ENCODE data around the gene TCF7L2. TPM values are rescaled to one million over a fixed set of nuclear protein-coding genes. Genes with fewer than 3 reads are reported as not detected.
A peak's percentile ranks its signal among the peaks of the same experiment; 100 is the strongest.

TCF7L2 gene
- total and polyA plus RNA-seq, 9 of the 15 experiments (the other 6 are each of a cell fraction or from before 2014, with no cell fraction given) = 0.32 to 2.8 (median 0.92) TPM

DNA sequence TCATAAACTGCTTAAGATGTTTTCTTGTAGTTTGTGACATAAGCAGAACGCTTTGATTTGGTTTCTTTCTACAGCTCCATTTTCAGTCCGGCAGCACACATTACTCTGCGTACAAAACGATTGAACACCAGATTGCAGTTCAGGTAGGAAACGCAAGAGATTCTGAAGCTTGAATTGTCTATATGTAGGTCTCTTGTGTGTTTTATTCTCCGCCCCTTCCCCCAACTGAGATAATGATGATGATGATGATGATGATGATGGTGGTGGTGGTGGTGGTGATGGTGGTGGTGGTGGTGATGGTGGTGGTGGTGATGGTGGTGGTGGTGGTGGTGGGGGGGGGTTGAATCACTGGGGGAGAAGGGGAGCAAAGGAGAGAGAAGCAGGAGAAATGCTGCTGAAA is 14.4 kb downstream of the TCF7L2 start:
- no peaks in the 10 kb centered on the region for H3K36me3 ChIP-seq (ENCODE audit: control insufficient read depth, insufficient read depth, low read length)
- intact Hi-C loops (cut with micrococcal nuclease) = no loop called here
- peaks cover 0 to 6% of the 10 kb centered on the region in 2 experiments; a peak in 3 of 5 replicates for H3K4me1 ChIP-seq (replicated peaks in 1 of 2; ENCODE audit: control insufficient read depth in 2 of 2, insufficient read depth in 2 of 2, low read length in 2 of 2)
- H3K4me2 ChIP-seq (ENCODE audit: insufficient read depth, low read length) = no peak overlapping the region
- POLR2A ChIA-PET = no interaction called here
- CTCF ChIA-PET (ENCODE audit: low intra/inter-chr PET ratio) = no interaction called here
- FAIRE-seq = peak; percentile 35
- H3K9me3 ChIP-seq (replicated peaks; ENCODE audit: control insufficient read depth, insufficient read depth, low read depth, low read length) = no peaks in the 10 kb centered on the region
- no peaks in the 10 kb centered on the region for H3K27me3 ChIP-seq (ENCODE audit: control insufficient read depth in 2 of 2, insufficient read depth in 2 of 2, low read length in 2 of 2)
- H3K4me3 ChIP-seq = no peak overlapping the region
- H3K27ac ChIP-seq (ENCODE audit: extremely low read depth, low read depth, low read length) = no peak overlapping the region
- 28% methylated on average over 6 of the region's 6 CpGs for WGBS (ENCODE audit: insufficient coverage, low coverage, missing lambda C conversion rate)
- H3K9me1 ChIP-seq (ENCODE audit: control insufficient read depth, insufficient read depth, low read length) = no peaks in the 10 kb centered on the region
- no peak overlapping the region for H3K9ac ChIP-seq (ENCODE audit: insufficient read depth in 1 of 2, low read depth in 2 of 2, low read length in 2 of 2)
- H2AFZ ChIP-seq (ENCODE audit: low read depth, low read length) = no peak overlapping the region
- no TSS peak for BruUV-seq (replicated peaks)
- no peaks in the 10 kb centered on the region for H4K20me1 ChIP-seq (replicated peaks; ENCODE audit: control insufficient read depth, insufficient read depth, low read length)
- no peak for DNase-seq (ENCODE audit: extremely low read depth in 1 of 4, low spot score in 3 of 4)
- ATAC-seq = no peak
- in situ Hi-C loops (cut with MboI) = no loop called here
- H3K79me2 ChIP-seq (ENCODE audit: control insufficient read depth, insufficient read depth, low read length) = no peaks in the 10 kb centered on the region
- no peak for TF ChIP-seq RBM25 (IDR thresholded peaks at IDR 0.05; ENCODE audit: low read depth, low read length, severe bottlenecking)
- no peak for TF ChIP-seq ZNF23 (CRISPR knock-in tag; IDR thresholded peaks at IDR 0.05)
- TF ChIP-seq ERF (CRISPR knock-in tag; IDR thresholded peaks at IDR 0.05) = no peak
- TF ChIP-seq ZNF57 (CRISPR knock-in tag; IDR thresholded peaks at IDR 0.05) = no peak
- no peak for TF ChIP-seq CHD7 (IDR thresholded peaks at IDR 0.05; ENCODE audit: low read depth, low read length)
- TF ChIP-seq ZNF253 (CRISPR knock-in tag; conservative IDR thresholded peaks at IDR 0.05) = no peak
- no peak for TF ChIP-seq ZNF436 (CRISPR knock-in tag; IDR thresholded peaks at IDR 0.05)
- no peak for TF ChIP-seq ZNF764 (CRISPR knock-in tag; IDR thresholded peaks at IDR 0.05; ENCODE audit: low read depth)
- TF ChIP-seq FOSL1 (tag; conservative IDR thresholded peaks at IDR 0.05) = no peak
